ENCODE results near the gene MGMT.

Gene MGMT

GRCh38 chr10:129522041-129522585 lies 55.1 kb downstream of the MGMT start:
- DNase-seq = no peak

- no peak for DNase-seq
Measured at GRCh38 chr10:129523031-129523722, 56.1 kb downstream of the MGMT start.

GRCh38 chr10:129523723-129524316 lies 56.8 kb downstream of the MGMT start:
- DNase-seq = no peak

- DNase-seq = no peak
Measured at GRCh38 chr10:129524936-129525335, 57.9 kb downstream of the MGMT start.

GRCh38 chr10:129525401-129525801 lies 58.4 kb downstream of the MGMT start:
- DNase-seq = no peak

- DNase-seq = no peak
Measured at GRCh38 chr10:129526943-129527342, 59.9 kb downstream of the MGMT start.

- no peak for DNase-seq
Measured at GRCh38 chr10:129528376-129528978, 61.4 kb downstream of the MGMT start.

GRCh38 chr10:129530581-129530980 lies 63.5 kb downstream of the MGMT start:
- DNase-seq = no peak

- no peak for DNase-seq
Measured at GRCh38 chr10:129531195-129531968, 64.3 kb downstream of the MGMT start.

- DNase-seq = no peak
Measured at GRCh38 chr10:129531969-129532660, 65.1 kb downstream of the MGMT start.

- DNase-seq = no peak
Measured at GRCh38 chr10:129532838-129533237, 65.8 kb downstream of the MGMT start.

- no peak for DNase-seq
Measured at GRCh38 chr10:129533281-129533680, 66.2 kb downstream of the MGMT start.

GRCh38 chr10:129534826-129535225 lies 67.8 kb downstream of the MGMT start:
- DNase-seq = no peak

GRCh38 chr10:129536336-129536735 lies 69.3 kb downstream of the MGMT start:
- DNase-seq = no peak

GRCh38 chr10:129537151-129537550 lies 70.1 kb downstream of the MGMT start:
- DNase-seq = no peak

GRCh38 chr10:129538236-129538635 lies 71.2 kb downstream of the MGMT start:
- no peak for DNase-seq

GRCh38 chr10:129541200-129541599 lies 74.2 kb downstream of the MGMT start:
- DNase-seq = no peak

GRCh38 chr10:129541748-129542487 lies 74.9 kb downstream of the MGMT start:
- DNase-seq = no peak

- no peak for DNase-seq
Measured at GRCh38 chr10:129542589-129542988, 75.5 kb downstream of the MGMT start.

- no peak for DNase-seq
Measured at GRCh38 chr10:129544205-129545202, 77.5 kb downstream of the MGMT start.

GRCh38 chr10:129545261-129545660 lies 78.2 kb downstream of the MGMT start:
- no peak for DNase-seq
